Activated CD4-positive, alpha-beta T cell treated with anti-CD3 and anti-CD28 coated beads for 36 hours (primary cell): ENCODE measurements around the gene CDH4. TPM values are rescaled to one million over a fixed set of nuclear protein-coding genes. Genes with fewer than 3 reads are reported as not detected.

Source experiments
- ATAC-seq: fragments of 200-7000 bp; cut with Tn5 transposase; one replicate; pipeline ENCODE4 v1.10.0; 2021; ENCODE audit warnings: mild to moderate bottlenecking, moderate library complexity
- CTCF ChIA-PET: fragments of 350-600 bp; sonication (Branson Sonifier 250); formaldehyde crosslinking; loops from one replicate; lab custom pipeline; 2021; ENCODE audit warnings: antibody characterized with exemption; lab: Charles Lee
- POLR2A ChIA-PET: fragments of 350-600 bp; sonication (Branson Sonifier 250); formaldehyde crosslinking; loops from one replicate; lab custom pipeline; 2021; ENCODE audit warnings: antibody characterized with exemption, inconsistent platforms; lab: Charles Lee
- DNase-seq: peaks from one replicate; pipeline ENCODE4 v3.0.0-alpha.2; 2020
- H3K27ac Mint-ChIP-seq: one replicate; pipeline ENCODE4 v1.8.0; 2021; ENCODE audit warnings: mixed read lengths
- H3K27me3 Mint-ChIP-seq: one replicate; pipeline ENCODE4 v1.8.0; 2021; ENCODE audit warnings: mixed read lengths
- H3K36me3 Mint-ChIP-seq: one replicate; pipeline ENCODE4 v1.8.0; 2021; ENCODE audit warnings: low read depth, mixed read lengths
- H3K4me1 Mint-ChIP-seq: one replicate; pipeline ENCODE4 v1.8.0; 2021; ENCODE audit warnings: mixed read lengths
- H3K4me3 Mint-ChIP-seq: one replicate; pipeline ENCODE4 v1.8.0; 2021; ENCODE audit warnings: mild to moderate bottlenecking, moderate library complexity, mixed read lengths
- H3K9me3 Mint-ChIP-seq: one replicate; pipeline ENCODE4 v1.8.0; 2021; ENCODE audit warnings: low read depth, mixed read lengths
- intact Hi-C, 2 experiments: fragments of 100-400 bp; cut with DNase I in 1 of 2; cut with micrococcal nuclease in 1 of 2; formaldehyde crosslinking; loops; one replicate each; pipeline versions ENCODE4 v1.14.2 to v1.15.1; 2022 to 2024; cut with DNase I, micrococcal nuclease
- total RNA-seq, 2 experiments: library from RNA; stranded (reverse); gene quantifications; one replicate each; pipeline ENCODE4 v1.2.3, GENCODE V29; 2021

The CDH4 gene
- total RNA-seq, 2 experiments from 2014 or later, result not detected

- H3K27ac Mint-ChIP-seq, result no peak overlapping the region
- H3K36me3 Mint-ChIP-seq, result no peaks in the 10 kb centered on the region
- H3K27me3 Mint-ChIP-seq, result no peaks in the 10 kb centered on the region
- CTCF ChIA-PET, result no interaction called here
- peaks cover 4% of the 10 kb centered on the region for H3K9me3 Mint-ChIP-seq
- DNase-seq (no peak), ATAC-seq (no peak)
- no peak overlapping the region for H3K4me3 Mint-ChIP-seq
- intact Hi-C loops, result no loop called here
- H3K4me1 Mint-ChIP-seq, result no peaks in the 10 kb centered on the region
- POLR2A ChIA-PET, result no interaction called here
These were observed 399.1 kb downstream of the CDH4 start for GRCh38 chr20:61650912-61651733.

GRCh38 chr20:61652146-61652545 is 400.1 kb downstream of the CDH4 start:
- ATAC-seq (no peak), DNase-seq (no peak)
- Mint-ChIP-seq H3K36me3 (no peaks in the 10 kb centered on the region), H3K27ac (no peak overlapping the region), H3K4me1 (no peaks in the 10 kb centered on the region), H3K27me3 (no peaks in the 10 kb centered on the region), H3K4me3 (no peak overlapping the region), H3K9me3 (peaks cover 4% of the 10 kb centered on the region)
- POLR2A ChIA-PET, result no interaction called here
- CTCF ChIA-PET, result no interaction called here
- intact Hi-C loops, result no loop called here

- CTCF ChIA-PET, result no interaction called here
- Mint-ChIP-seq H3K27me3 (no peaks in the 10 kb centered on the region), H3K36me3 (no peaks in the 10 kb centered on the region), H3K4me1 (no peaks in the 10 kb centered on the region), H3K4me3 (no peak overlapping the region), H3K9me3 (peaks cover 4% of the 10 kb centered on the region), H3K27ac (no peak overlapping the region)
- POLR2A ChIA-PET, result no interaction called here
- no peak for ATAC-seq
- no peak for DNase-seq
- intact Hi-C loops, result no loop called here
These were observed 402.7 kb downstream of the CDH4 start for GRCh38 chr20:61654726-61655125.

- H3K9me3 Mint-ChIP-seq, result peaks cover 4% of the 10 kb centered on the region
- ATAC-seq, result no peak
- ChIA-PET CTCF (no interaction called here), POLR2A (no interaction called here)
- H3K4me3 Mint-ChIP-seq, result no peak overlapping the region
- H3K27me3 Mint-ChIP-seq, result no peaks in the 10 kb centered on the region
- no peak overlapping the region for H3K27ac Mint-ChIP-seq
- intact Hi-C loops, result no loop called here
- no peaks in the 10 kb centered on the region for H3K4me1 Mint-ChIP-seq
- DNase-seq, result no peak
- H3K36me3 Mint-ChIP-seq, result no peaks in the 10 kb centered on the region
These were observed 403.5 kb downstream of the CDH4 start for GRCh38 chr20:61655591-61655990.

- ATAC-seq, result no peak
- H3K36me3 Mint-ChIP-seq, result no peaks in the 10 kb centered on the region
- H3K27me3 Mint-ChIP-seq, result no peaks in the 10 kb centered on the region
- intact Hi-C loops, result no loop called here
- H3K4me3 Mint-ChIP-seq, result no peak overlapping the region
- H3K27ac Mint-ChIP-seq, result no peak overlapping the region
- ChIA-PET POLR2A (no interaction called here), CTCF (no interaction called here)
- DNase-seq, result no peak
- H3K9me3 Mint-ChIP-seq, result peaks cover 4% of the 10 kb centered on the region
- no peaks in the 10 kb centered on the region for H3K4me1 Mint-ChIP-seq
These were observed 404.1 kb downstream of the CDH4 start for GRCh38 chr20:61656198-61656597.

- intact Hi-C loops, result no loop called here
- ATAC-seq, result no peak
- Mint-ChIP-seq H3K27ac (no peak overlapping the region), H3K4me3 (no peak overlapping the region), H3K36me3 (no peaks in the 10 kb centered on the region), H3K27me3 (no peaks in the 10 kb centered on the region), H3K4me1 (no peaks in the 10 kb centered on the region), H3K9me3 (peaks cover 4% of the 10 kb centered on the region)
- no peak for DNase-seq
- ChIA-PET POLR2A (no interaction called here), CTCF (no interaction called here)
These were observed 405.8 kb downstream of the CDH4 start for GRCh38 chr20:61657721-61658377.

GRCh38 chr20:61658563-61658962 is 406.5 kb downstream of the CDH4 start:
- Mint-ChIP-seq H3K36me3 (no peaks in the 10 kb centered on the region), H3K27ac (no peak overlapping the region), H3K9me3 (peaks cover 4% of the 10 kb centered on the region), H3K4me3 (no peak overlapping the region), H3K4me1 (no peaks in the 10 kb centered on the region), H3K27me3 (no peaks in the 10 kb centered on the region)
- ATAC-seq, result no peak
- no peak for DNase-seq
- ChIA-PET CTCF (no interaction called here), POLR2A (no interaction called here)
- intact Hi-C loops, result no loop called here

GRCh38 chr20:61659246-61659993 is 407.4 kb downstream of the CDH4 start:
- DNase-seq (no peak), ATAC-seq (no peak)
- H3K36me3 Mint-ChIP-seq, result no peaks in the 10 kb centered on the region
- H3K27me3 Mint-ChIP-seq, result no peaks in the 10 kb centered on the region
- H3K4me3 Mint-ChIP-seq, result no peak overlapping the region
- POLR2A ChIA-PET, result no interaction called here
- no peak overlapping the region for H3K27ac Mint-ChIP-seq
- CTCF ChIA-PET, result no interaction called here
- no peaks in the 10 kb centered on the region for H3K9me3 Mint-ChIP-seq
- intact Hi-C loops, result no loop called here
- H3K4me1 Mint-ChIP-seq, result no peaks in the 10 kb centered on the region

- CTCF ChIA-PET, result no interaction called here
- POLR2A ChIA-PET, result no interaction called here
- DNase-seq (no peak), ATAC-seq (no peak)
- Mint-ChIP-seq H3K9me3 (no peaks in the 10 kb centered on the region), H3K4me1 (no peaks in the 10 kb centered on the region), H3K36me3 (no peaks in the 10 kb centered on the region), H3K27me3 (no peaks in the 10 kb centered on the region), H3K27ac (no peak overlapping the region), H3K4me3 (no peak overlapping the region)
- intact Hi-C loops, result no loop called here
These were observed 407.9 kb downstream of the CDH4 start for GRCh38 chr20:61659994-61660346.

- no peak for DNase-seq
- no peaks in the 10 kb centered on the region for H3K4me1 Mint-ChIP-seq
- H3K36me3 Mint-ChIP-seq, result no peaks in the 10 kb centered on the region
- ChIA-PET POLR2A (no interaction called here), CTCF (no interaction called here)
- no peak overlapping the region for H3K4me3 Mint-ChIP-seq
- no peaks in the 10 kb centered on the region for H3K27me3 Mint-ChIP-seq
- intact Hi-C loops, result no loop called here
- no peak overlapping the region for H3K27ac Mint-ChIP-seq
- no peak for ATAC-seq
- no peaks in the 10 kb centered on the region for H3K9me3 Mint-ChIP-seq
These were observed 408.5 kb downstream of the CDH4 start for GRCh38 chr20:61660559-61660958.

GRCh38 chr20:61661025-61661424 is 409.0 kb downstream of the CDH4 start:
- H3K27me3 Mint-ChIP-seq, result no peaks in the 10 kb centered on the region
- ATAC-seq, result no peak
- no peak overlapping the region for H3K27ac Mint-ChIP-seq
- ChIA-PET CTCF (no interaction called here), POLR2A (no interaction called here)
- no peaks in the 10 kb centered on the region for H3K4me1 Mint-ChIP-seq
- no peaks in the 10 kb centered on the region for H3K36me3 Mint-ChIP-seq
- DNase-seq, result no peak
- intact Hi-C loops, result no loop called here
- no peak overlapping the region for H3K4me3 Mint-ChIP-seq
- no peaks in the 10 kb centered on the region for H3K9me3 Mint-ChIP-seq

- no peaks in the 10 kb centered on the region for H3K4me1 Mint-ChIP-seq
- ChIA-PET CTCF (no interaction called here), POLR2A (no interaction called here)
- intact Hi-C loops, result no loop called here
- no peak overlapping the region for H3K27ac Mint-ChIP-seq
- H3K36me3 Mint-ChIP-seq, result no peaks in the 10 kb centered on the region
- H3K27me3 Mint-ChIP-seq, result no peaks in the 10 kb centered on the region
- DNase-seq (no peak), ATAC-seq (no peak)
- no peak overlapping the region for H3K4me3 Mint-ChIP-seq
- H3K9me3 Mint-ChIP-seq, result no peaks in the 10 kb centered on the region
These were observed 409.5 kb downstream of the CDH4 start for GRCh38 chr20:61661583-61661982.
